Gastrocnemius medialis (tissue), 4 donors: ENCODE results near the gene CEP112. TPM values are rescaled to one million over a fixed set of nuclear protein-coding genes. Genes with fewer than 3 reads are reported as not detected.

Experiments
- ATAC-seq, 2 donors: fragments of 150-250 bp; one replicate each; pipeline ENCODE4 v1.9.1; 2016
- DNase-seq, 2 donors: peaks; one replicate each; pipeline ENCODE4 v3.0.0-alpha.2; 2019
- H3K27ac ChIP-seq, 4 donors: fragments of 200-600 bp; sonication (generic); 1 replicate in 1 of 4; 2 replicates in 3 of 4; pipeline ENCODE4 v1.5.1; 2016 to 2018; ENCODE audit warnings: mild to moderate bottlenecking in 2 of 4, moderate library complexity in 1 of 4
- H3K27me3 ChIP-seq, 3 donors: fragments of 200-600 bp; sonication (generic) in 2 of 3; 1 replicate in 1 of 3; 2 replicates in 2 of 3; pipeline versions ENCODE4 v1.5.1 to v1.6.0; 2016 to 2019; ENCODE audit warnings: mild to moderate bottlenecking in 1 of 3, moderate library complexity in 1 of 3
- H3K36me3 ChIP-seq, 2 donors: fragments of 200-600 bp; sonication (generic) in 1 of 2; one replicate each; pipeline ENCODE4 v1.5.1; 2017 to 2018
- H3K4me1 ChIP-seq, 2 donors: fragments of 200-600 bp; sonication (generic) in 1 of 2; one replicate each; pipeline ENCODE4 v1.5.1; 2016 to 2017; ENCODE audit warnings: mild to moderate bottlenecking in 2 of 2
- H3K4me3 ChIP-seq, 4 donors: fragments of 200-600 bp; sonication (generic) in 3 of 4; 1 replicate in 1 of 4; 2 replicates in 3 of 4; pipeline ENCODE4 v1.5.1; 2016 to 2019; ENCODE audit warnings: mild to moderate bottlenecking in 2 of 4
- H3K9me3 ChIP-seq, 3 donors: fragments of 200-600 bp; sonication (generic) in 2 of 3; 1 replicate in 1 of 3; 2 replicates in 2 of 3; pipeline ENCODE4 v1.5.1; 2016 to 2019
- CTCF ChIP-seq, 5 experiments: fragments of 450-650 bp in 3 of 5; fragments of 200-600 bp in 2 of 5; sonication (generic) in 2 of 5; IDR thresholded peaks in 4 of 5; conservative IDR thresholded peaks in 1 of 5; 1 replicate in 4 of 5; 2 replicates in 1 of 5; pipeline ENCODE4 v1.5.1; 2016 to 2019; ENCODE audit warnings: antibody characterized with exemption in 5 of 5, mild to moderate bottlenecking in 3 of 5, moderate library complexity in 3 of 5
- POLR2A ChIP-seq, 2 donors: fragments of 450-650 bp; IDR thresholded peaks; one replicate each; pipeline ENCODE4 v1.6.1; 2017; ENCODE audit warnings: antibody characterized with exemption in 2 of 2, mild to moderate bottlenecking in 2 of 2, moderate library complexity in 2 of 2
- in situ Hi-C, 4 donors: fragments of 200-750 bp; cut with MboI; loops; one replicate each; pipeline versions ENCODE4 v1.15.0 to v1.8.0; 2017; ENCODE audit warnings: low sequenced_read_pairs in 4 of 4
- intact Hi-C: fragments of 100-400 bp; cut with DNase I; formaldehyde crosslinking; loops from one replicate; pipeline ENCODE4 v1.15.1; 2023; ENCODE audit warnings: low total_unique reads
- total RNA-seq, 4 donors: library from RNA; depleted of rRNA; stranded (reverse); fragments of >200 nt; gene quantifications; one replicate each; pipeline versions ENCODE4 v1.1.0 to v1.2.3, GENCODE V29; 2016

The CEP112 gene
- total RNA-seq, 4 donors from 2014 or later = 6.1 to 8.7 (median 7.1) TPM

DNA sequence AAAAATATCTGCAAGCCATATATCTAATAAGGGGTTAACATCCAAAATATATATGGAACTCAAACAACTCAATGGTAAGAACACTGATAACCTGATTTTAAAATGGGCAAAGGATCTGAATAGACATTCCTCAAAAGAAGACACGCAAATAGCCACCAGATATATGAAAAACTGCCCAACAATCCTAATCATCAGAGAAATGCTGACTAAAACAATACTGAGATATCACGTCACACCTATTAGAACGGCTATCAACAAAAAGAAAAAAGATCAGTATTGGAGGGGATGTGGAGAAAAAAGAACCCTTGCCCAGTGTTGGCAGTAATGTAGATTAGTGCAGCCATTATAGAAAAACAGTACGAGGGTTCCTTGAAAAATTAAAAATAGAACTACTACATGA lies 97.2 kb downstream of the CEP112 start:
- no peaks in the 10 kb centered on the region for H3K27me3 ChIP-seq
- no peaks in the 10 kb centered on the region for H3K9me3 ChIP-seq
- H3K4me3 ChIP-seq = no peak overlapping the region
- H3K36me3 ChIP-seq = peaks cover 0 to 4% of the 10 kb centered on the region in 2 donors
- no peaks in the 10 kb centered on the region for H3K4me1 ChIP-seq
- H3K27ac ChIP-seq = no peak overlapping the region
- intact Hi-C loops = no loop called here
- in situ Hi-C loops = no loop called here
- no peak for DNase-seq
- ATAC-seq = no peak
- TF ChIP-seq CTCF (IDR thresholded peaks at IDR 0.05 in 4 of 5, conservative IDR thresholded peaks at IDR 0.05 in 1 of 5) (no peak), POLR2A (IDR thresholded peaks at IDR 0.05) (no peak)

GRCh38 chr17:66091445-66092080 lies 100.4 kb downstream of the CEP112 start:
- Histone ChIP-seq H3K4me1 (no peaks in the 10 kb centered on the region), H3K36me3 (peaks cover 0 to 4% of the 10 kb centered on the region in 2 donors), H3K27me3 (no peaks in the 10 kb centered on the region), H3K9me3 (no peaks in the 10 kb centered on the region), H3K27ac (no peak overlapping the region), H3K4me3 (no peak overlapping the region)
- in situ Hi-C loops (no loop called here), intact Hi-C loops (no loop called here)
- ATAC-seq = no peak
- TF ChIP-seq POLR2A (IDR thresholded peaks at IDR 0.05) (no peak), CTCF (IDR thresholded peaks at IDR 0.05 in 4 of 5, conservative IDR thresholded peaks at IDR 0.05 in 1 of 5) (no peak)
- DNase-seq = no peak

DNA sequence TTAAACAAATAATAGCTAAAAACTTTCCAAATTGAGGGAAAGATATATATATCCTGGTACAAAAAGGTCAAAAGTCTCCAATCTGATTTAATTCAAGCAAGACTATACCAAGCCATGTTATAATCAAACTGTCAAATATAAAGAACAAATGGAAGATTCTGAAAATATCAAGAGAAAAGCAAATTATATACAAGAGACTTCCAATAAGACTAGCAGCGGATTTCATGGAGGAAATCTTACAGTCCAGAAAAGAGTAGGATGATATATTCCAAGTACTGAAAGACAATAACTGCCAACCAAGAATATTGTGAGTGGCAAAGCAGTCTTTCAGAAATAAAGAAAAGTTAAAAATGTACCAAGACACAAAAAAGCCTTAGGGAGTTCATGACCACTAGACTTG lies 102.2 kb downstream of the CEP112 start:
- in situ Hi-C loops = no loop called here
- Histone ChIP-seq H3K4me3 (no peak overlapping the region), H3K9me3 (no peaks in the 10 kb centered on the region), H3K27me3 (no peaks in the 10 kb centered on the region), H3K27ac (no peak overlapping the region), H3K4me1 (no peaks in the 10 kb centered on the region), H3K36me3 (peaks cover 0 to 4% of the 10 kb centered on the region in 2 donors)
- ATAC-seq (no peak), DNase-seq (no peak)
- intact Hi-C loops = no loop called here
- TF ChIP-seq CTCF (IDR thresholded peaks at IDR 0.05 in 4 of 5, conservative IDR thresholded peaks at IDR 0.05 in 1 of 5) (no peak), POLR2A (IDR thresholded peaks at IDR 0.05) (no peak)

DNA sequence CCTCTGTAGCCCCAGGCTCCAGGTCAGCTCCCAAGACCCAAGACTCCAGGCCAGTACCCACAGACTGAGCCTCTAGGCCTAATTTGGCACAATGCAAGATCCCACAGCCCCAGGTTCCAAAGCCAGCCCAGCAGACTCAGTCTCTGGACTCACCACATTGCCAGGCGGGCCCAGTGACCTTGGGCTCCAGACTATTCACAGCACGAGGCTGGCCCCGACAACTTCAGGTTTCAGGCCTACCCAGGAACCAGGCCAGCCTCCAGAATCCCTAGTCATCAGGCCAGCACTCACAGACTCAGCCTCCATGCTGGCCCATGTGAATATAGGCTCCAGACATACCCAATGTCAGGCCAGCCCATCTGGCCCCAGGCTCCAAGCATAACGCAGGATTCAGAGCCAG lies 103.8 kb downstream of the CEP112 start:
- Histone ChIP-seq H3K27me3 (no peaks in the 10 kb centered on the region), H3K27ac (no peak overlapping the region), H3K9me3 (no peaks in the 10 kb centered on the region), H3K4me3 (no peak overlapping the region), H3K4me1 (no peaks in the 10 kb centered on the region), H3K36me3 (no peaks in the 10 kb centered on the region)
- DNase-seq (no peak), ATAC-seq (no peak)
- TF ChIP-seq CTCF (IDR thresholded peaks at IDR 0.05 in 4 of 5, conservative IDR thresholded peaks at IDR 0.05 in 1 of 5) (no peak), POLR2A (IDR thresholded peaks at IDR 0.05) (no peak)
- in situ Hi-C loops = no loop called here
- intact Hi-C loops = no loop called here

DNA sequence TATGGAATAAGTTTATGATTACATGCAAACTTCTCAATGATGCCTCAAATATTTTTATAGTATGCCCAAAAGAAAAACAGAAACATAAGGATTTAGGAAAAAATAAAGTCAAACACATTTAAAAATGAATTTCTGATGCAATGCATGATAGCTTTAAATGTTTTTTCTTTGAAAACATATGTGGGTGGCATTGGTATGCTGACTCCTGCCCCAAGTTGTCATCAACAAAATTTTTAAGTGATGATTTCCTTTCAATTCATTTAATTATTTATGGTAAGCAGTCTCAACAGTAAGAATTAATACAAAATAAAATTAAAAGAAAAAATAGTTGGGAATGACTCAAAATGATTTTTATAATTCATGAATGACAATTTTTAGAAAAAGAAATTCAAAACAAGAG lies 104.9 kb downstream of the CEP112 start:
- intact Hi-C loops (no loop called here), in situ Hi-C loops (no loop called here)
- TF ChIP-seq CTCF (IDR thresholded peaks at IDR 0.05 in 4 of 5, conservative IDR thresholded peaks at IDR 0.05 in 1 of 5) = no peak
- no peak for TF ChIP-seq POLR2A (IDR thresholded peaks at IDR 0.05)
- no peak for ATAC-seq
- Histone ChIP-seq H3K36me3 (no peaks in the 10 kb centered on the region), H3K9me3 (no peaks in the 10 kb centered on the region), H3K27me3 (no peaks in the 10 kb centered on the region), H3K27ac (no peak overlapping the region), H3K4me3 (no peak overlapping the region), H3K4me1 (no peaks in the 10 kb centered on the region)
- no peak for DNase-seq
